NOMO-1 (cell line): Measurements from ENCODE around the gene GPR3.
"Not testable (repeated sequence)": the region's sequence is repeated elsewhere in the genome, so short reads cannot be mapped to it uniquely, and the experiment has no call there.

Experiments used
- DNase-seq, 2 experiments: peaks; one replicate each; lab custom pipeline; 2025; ENCODE audit not compliant: unreplicated experiment in 2 of 2; lab: John Stamatoyannopoulos, UW

Gene GPR3

DNA sequence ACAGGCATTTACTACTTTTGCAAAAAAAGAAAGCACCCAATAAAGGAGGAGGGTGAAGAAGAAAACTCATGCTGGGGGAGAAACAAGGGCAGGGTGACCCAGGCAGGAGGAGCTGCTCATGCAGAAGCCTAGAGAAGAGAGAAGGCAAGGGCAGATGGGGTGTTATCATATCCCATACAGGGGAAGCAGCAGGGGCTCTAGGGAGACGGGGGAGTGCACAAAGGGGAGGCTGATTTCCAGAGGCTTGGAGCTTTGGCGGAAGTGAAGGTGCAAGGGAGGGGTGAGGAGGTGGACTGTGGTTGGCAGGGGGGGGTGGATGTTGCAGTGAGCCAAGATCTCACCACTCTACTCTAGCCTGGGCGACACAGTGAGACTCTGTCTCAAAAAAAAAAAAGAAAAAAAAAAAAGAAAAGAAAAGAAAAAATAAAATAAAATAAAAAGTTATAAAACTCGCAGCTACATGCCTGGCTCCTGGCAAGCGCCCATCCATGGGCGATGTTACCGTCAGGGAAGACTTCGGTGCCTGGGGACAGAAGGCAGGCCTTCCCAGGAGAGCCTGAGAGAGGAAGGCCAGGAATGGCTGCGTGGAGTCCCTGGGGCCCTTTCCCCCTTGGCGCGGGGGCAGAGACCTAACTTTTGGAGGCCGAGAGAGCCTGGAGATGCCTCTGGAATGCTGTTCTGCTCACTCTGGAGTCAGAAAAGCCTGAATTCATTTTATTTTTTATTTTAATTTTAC is 14.5 kb upstream of the GPR3 start:
- DNase-seq, result no peak

- no peak for DNase-seq
These were observed 12.8 kb upstream of the GPR3 start for GRCh38 chr1:27379564-27380122.

- no peak for DNase-seq
These were observed 12.2 kb upstream of the GPR3 start for GRCh38 chr1:27380224-27380623.

- DNase-seq, result no peak
These were observed 11.4 kb upstream of the GPR3 start for GRCh38 chr1:27380766-27381733.

DNA sequence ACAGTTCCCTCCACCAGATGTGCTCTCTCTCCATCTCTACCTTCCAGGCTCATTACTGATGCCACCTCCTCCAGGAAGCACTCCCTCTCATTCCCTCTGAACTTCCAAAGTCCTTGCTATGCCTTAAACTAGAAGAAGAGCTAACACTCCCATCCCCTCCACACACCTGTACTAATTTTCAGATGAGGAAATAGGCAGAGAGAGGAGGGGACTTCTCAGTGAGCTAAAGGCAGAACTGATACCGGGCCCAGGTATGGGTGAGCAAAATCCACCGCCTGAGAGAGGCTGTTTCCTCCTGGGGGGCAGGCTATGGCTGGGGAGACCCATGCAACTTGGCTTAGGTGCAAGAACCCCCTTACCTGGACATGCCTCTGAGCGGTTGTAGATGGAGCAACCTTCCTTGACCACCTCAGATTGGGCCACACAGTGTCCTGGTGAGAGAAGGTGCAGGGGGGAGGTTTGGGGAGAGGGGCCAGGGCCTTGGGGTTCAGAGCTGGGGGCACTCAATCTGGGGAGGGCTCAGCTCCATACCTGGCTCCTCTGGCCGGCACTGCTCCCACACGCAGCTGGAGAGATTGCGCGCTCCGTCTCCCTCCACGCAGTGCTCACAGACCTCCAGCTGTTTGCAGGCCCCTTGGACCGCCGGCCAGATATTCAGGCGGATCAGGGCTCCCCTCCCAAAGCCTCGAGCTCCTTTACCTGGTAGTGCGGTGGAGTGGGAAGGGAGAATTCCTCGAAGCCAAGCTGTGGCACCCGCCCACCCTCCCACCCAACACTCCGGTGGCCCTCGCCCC is 10.3 kb upstream of the GPR3 start:
- no peak for DNase-seq

DNA sequence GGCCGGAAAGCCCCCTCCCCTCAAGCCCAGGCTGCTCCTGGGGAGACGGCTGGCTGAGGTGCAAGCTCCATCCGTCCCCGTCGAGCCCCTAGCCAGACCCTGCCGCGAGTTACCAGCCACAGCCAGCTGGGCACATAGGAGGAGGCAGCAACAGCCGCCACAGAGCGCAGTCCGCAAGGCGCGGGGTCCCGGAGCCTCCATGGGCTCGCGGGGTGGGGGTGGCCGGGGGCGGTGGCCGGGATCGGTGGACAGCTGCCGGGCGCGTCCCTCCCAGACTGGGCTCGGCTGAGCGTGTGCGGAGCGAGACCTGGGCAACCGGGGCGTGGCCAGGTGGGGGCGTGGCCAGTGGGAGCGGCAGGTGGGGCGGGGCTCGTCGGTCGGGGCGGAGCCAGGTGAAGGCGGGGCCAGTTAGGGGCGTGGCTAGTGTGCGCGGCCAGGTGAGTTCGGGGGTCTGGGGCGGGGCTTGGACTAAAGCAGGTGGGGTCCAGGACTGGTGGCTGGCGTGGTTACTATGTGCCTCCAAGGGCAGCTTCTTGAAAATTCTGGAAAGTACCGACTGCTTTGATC is 9.3 kb upstream of the GPR3 start, which contains the start of gene CD164L2:
TSS of gene CD164L2 (minus strand) at position 295 of the 567 bp plus-strand sequence. CDS start at position 201, 94 bp downstream.
- DNase-seq, result no peak

- no peak for DNase-seq
These were observed 8.8 kb upstream of the GPR3 start for GRCh38 chr1:27383661-27384060.

DNA sequence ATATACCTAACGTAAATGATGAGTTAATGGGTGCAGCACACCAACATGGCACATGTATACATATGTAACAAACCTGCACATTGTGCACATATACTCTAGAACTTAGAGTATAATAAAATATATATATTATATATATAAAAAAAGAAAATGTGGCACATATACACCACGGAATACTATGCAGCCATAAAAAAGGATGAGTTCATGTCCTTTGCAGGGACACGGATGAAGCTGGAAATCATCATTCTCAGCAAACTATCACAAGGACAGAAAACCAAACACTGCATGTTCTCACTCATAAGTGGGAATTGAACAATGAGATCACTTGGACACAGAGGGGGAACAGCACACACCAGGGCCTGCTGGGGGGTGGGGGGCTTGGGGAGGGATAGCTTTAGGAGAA is 7.6 kb upstream of the GPR3 start:
- DNase-seq, result not testable (repeated sequence)

DNA sequence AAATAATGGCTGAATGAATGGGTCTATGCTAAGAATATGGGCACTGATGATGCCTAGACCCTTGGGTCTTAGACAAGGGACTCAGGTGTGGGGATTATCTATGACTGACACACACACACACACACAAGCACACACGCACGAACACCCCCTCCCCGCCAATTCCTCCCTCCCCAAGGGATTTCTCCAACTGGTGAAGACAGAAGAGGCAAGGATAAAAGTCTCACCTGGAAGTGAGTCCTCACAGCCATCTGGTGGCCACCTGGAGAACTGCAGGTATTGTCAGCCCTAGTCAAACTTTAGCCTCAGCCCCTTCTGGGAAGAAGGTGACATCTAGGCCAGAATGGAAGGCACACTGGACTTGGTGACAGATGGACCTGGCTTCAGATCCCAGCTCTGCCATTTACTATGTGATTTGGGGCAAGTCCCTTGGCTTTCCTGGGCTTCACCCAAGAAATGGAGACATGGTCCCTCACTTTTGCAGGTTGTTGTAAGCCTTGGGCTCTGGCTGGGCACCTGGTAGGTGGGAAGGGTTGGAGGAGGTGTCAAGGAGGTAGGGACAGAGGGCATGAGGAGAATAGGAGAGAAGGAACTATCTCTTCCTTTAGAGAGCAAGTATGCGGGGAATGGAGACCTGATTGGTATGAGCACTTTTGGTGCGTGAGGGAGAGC is 4.0 kb upstream of the GPR3 start:
- peak in 1 of 2 experiments; percentile 21 for DNase-seq

DNA sequence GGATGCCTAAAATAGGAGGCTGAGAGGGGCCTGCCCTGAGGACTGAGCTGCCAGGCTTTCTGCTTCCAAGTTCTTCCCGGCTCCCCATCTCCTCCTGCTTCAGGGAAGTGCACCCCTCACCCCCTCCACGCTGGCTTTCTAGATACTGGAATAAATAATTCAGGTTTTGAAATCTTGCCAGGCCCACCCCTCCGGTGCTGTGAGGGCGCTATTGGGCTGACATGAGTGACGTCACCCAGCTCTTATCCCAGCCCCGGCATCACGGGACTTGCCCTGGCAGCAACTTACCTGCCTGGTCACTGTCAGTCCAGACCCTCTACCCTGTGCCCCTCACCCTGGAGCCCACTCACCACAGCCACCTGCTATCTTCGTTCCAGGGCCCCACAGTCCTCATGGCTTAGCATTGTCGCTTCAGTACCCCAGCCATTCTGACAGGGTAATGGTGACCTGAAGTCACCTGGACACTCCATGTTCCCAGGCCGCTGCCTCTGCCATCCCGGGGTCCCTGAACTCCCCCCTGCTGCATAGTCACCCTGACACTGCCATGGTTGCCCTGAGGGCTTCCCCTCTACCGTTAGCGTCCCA is 819 bp upstream of the GPR3 start:
- no peak for DNase-seq

DNA sequence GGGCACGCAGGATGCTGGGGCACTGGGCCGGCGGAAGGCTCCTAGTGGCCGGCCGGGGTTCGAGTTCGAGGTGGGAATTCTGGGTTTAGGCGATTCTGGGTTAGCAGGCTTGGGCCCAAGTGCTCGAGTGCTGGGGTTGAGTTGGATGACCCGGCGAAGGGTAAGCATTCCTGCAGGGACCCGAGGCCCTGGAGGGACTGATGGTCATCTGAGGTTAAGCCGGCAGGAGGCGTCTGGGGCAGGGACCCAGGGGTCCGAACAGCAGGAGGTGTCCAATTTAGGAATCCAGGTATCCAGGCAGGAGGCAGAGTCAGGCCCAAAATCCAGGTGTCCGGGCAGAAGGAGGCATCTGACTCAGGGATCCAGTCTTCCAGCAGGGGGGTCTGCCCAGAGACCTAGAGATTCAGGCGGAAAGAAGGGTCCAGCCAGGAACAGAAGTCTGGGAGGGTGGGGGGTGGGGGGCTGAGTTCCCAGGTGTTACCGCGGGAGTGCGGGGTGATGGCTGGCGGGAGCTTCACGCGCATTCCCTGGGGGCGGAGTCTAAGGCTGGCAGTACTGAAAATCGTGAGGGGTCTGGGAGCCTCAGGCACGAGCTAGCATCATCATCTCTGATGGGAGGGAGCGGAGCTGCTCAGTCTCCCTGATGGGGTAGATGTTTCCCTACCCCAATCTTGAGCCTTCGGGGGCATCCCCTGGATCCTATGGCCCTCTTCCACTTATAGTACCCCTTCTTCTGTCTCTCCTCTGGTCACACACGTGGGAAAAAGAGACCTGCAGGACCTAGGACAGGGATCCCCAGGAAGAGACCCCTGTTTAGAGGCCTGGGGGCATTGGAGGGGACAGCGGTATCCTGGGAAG is 585 bp downstream of the GPR3 start:
- DNase-seq, result no peak

DNA sequence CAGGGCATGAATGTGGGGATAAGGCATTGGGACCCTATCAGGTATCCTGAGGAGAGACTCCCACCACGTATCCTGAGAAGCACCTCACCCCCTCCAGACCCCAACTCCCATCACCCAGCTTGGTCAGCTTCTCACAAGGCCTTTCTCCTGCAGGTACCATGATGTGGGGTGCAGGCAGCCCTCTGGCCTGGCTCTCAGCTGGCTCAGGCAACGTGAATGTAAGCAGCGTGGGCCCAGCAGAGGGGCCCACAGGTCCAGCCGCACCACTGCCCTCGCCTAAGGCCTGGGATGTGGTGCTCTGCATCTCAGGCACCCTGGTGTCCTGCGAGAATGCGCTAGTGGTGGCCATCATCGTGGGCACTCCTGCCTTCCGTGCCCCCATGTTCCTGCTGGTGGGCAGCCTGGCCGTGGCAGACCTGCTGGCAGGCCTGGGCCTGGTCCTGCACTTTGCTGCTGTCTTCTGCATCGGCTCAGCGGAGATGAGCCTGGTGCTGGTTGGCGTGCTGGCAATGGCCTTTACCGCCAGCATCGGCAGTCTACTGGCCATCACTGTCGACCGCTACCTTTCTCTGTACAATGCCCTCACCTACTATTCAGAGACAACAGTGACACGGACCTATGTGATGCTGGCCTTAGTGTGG is 1.3 kb downstream of the GPR3 start:
- DNase-seq, result no peak

DNA sequence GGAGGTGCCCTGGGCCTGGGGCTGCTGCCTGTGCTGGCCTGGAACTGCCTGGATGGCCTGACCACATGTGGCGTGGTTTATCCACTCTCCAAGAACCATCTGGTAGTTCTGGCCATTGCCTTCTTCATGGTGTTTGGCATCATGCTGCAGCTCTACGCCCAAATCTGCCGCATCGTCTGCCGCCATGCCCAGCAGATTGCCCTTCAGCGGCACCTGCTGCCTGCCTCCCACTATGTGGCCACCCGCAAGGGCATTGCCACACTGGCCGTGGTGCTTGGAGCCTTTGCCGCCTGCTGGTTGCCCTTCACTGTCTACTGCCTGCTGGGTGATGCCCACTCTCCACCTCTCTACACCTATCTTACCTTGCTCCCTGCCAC is 1.8 kb downstream of the GPR3 start:
- DNase-seq, result no peak

DNA sequence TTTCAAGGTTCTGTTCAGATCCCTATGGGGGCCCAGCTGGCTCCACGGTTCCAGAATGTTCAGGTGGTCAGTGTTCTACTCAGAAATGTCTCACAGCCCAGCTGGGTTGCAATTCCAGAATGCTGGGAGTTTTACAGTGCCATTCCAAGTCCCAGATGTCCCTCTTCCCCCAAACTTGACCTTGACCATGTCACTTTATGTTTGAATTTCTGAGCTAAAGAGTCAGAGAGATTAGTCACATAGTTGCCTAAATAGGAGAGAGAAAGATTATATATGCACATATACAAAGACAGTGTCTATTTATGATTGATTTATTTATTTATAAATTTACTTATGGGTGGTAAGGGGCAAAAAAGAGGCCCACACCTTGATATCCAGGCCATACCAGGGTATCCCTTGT is 2.5 kb downstream of the GPR3 start:
- DNase-seq, result no peak

- DNase-seq, result peak; percentile 71 to 72
These were observed 3.2 kb downstream of the GPR3 start for GRCh38 chr1:27395441-27396195.

GRCh38 chr1:27397110-27397509 is 4.7 kb downstream of the GPR3 start:
- no peak for DNase-seq

DNA sequence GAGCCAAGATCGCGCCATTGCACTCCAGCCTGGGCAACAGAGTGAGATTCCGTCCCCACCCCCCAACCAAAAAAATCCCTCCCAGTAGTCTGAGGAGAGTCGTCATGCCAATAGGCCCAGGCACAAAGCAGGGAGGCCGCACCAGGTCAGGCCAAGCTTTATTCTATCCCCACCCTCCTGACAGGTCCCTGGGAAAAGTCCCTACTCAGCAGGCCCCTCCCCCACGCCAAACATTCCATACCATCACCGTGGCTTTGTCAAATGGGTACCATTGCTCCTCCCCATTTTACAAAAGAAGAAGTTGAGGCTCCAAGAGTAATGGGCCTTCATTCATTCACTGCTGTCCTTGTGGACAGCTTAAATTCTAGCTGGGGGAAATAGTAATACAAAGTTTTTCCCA is 5.3 kb downstream of the GPR3 start:
- no peak for DNase-seq
